Mesenteric fat pad (tissue), 1 donor: ENCODE measurements around the gene CDH11. TPM values are rescaled to one million over a fixed set of nuclear protein-coding genes. Genes with fewer than 3 reads are reported as not detected.

Experiments used
- DNase-seq: peaks from one replicate; pipeline ENCODE4 v3.0.0-alpha.2; 2020; ENCODE audit warnings: low spot score
- total RNA-seq: library from RNA; stranded (reverse); fragmentation: NEBNext Ultra II Directional; extraction: Animal tissue kit (Norgen Biotek cat#: 25700); gene quantifications from one replicate; pipeline ENCODE4 v1.2.1, GENCODE V29; 2021
- donor health status: DM: yes; HTN: yes; CAD: no.

The CDH11 gene
- total RNA-seq, 1 donor from 2014 or later: 23.7 TPM

- no peak for DNase-seq
Observed at GRCh38 chr16:64919929-64920607, 201.8 kb downstream of the CDH11 start.

- DNase-seq: no peak
Observed at GRCh38 chr16:64919141-64919540, 202.7 kb downstream of the CDH11 start.

- DNase-seq: no peak
Observed at GRCh38 chr16:64916051-64916450, 205.8 kb downstream of the CDH11 start.

GRCh38 chr16:64910356-64910755 lies 211.5 kb downstream of the CDH11 start:
- DNase-seq: no peak

GRCh38 chr16:64907844-64908243 lies 214.0 kb downstream of the CDH11 start:
- DNase-seq: no peak

GRCh38 chr16:64903770-64904169 lies 218.1 kb downstream of the CDH11 start:
- DNase-seq: no peak

- no peak for DNase-seq
Observed at GRCh38 chr16:64900517-64900916, 221.3 kb downstream of the CDH11 start.

GRCh38 chr16:64900019-64900418 lies 221.8 kb downstream of the CDH11 start:
- no peak for DNase-seq

GRCh38 chr16:64898159-64898558 lies 223.7 kb downstream of the CDH11 start:
- no peak for DNase-seq
